SK-N-SH (cell line): ENCODE measurements around the gene KRTAP20-4. TPM values are rescaled to one million over a fixed set of nuclear protein-coding genes. Genes with fewer than 3 reads are reported as not detected.

Experiments
- CTCF ChIA-PET: fragments of 300-600, 350-600 bp; formaldehyde crosslinking; extraction: SDS; loops from one replicate; lab custom pipeline; 2021; lab: Yijun Ruan, JAX
- POLR2A ChIA-PET: fragments of 350-600 bp; sonication (Branson Sonifier 250); formaldehyde crosslinking; extraction: SDS; loops from one replicate; lab custom pipeline; 2020; ENCODE audit warnings: antibody characterized with exemption, inconsistent platforms; lab: Yijun Ruan, JAX
- DNase-seq: peaks from one replicate; pipeline ENCODE4 v3.0.0; 2012
- H2AFZ ChIP-seq: fragments of 200-600 bp; sonication (generic); 2 replicates; pipeline ENCODE4 v1.8.1; 2016; ENCODE audit warnings: antibody characterized with exemption, mild to moderate bottlenecking, low read depth
- H3F3A ChIP-seq: fragments of 200-600 bp; sonication (generic); replicated peaks from 2 replicates; pipeline ENCODE3; 2016; ENCODE audit warnings: antibody characterized with exemption, mild to moderate bottlenecking; ENCODE audit not compliant: insufficient read depth
- H3K27ac ChIP-seq, 2 experiments: fragments of 200-500 bp in 1 of 2; fragments of 200-600 bp in 1 of 2; sonication (Bioruptor generic) in 1 of 2; sonication (generic), shearing (Covaris generic) in 1 of 2; 2 replicates each; pipeline versions ENCODE4 v1.5.1 to v1.6.1; 2014 to 2016; ENCODE audit warnings: low read depth in 2 of 2, inconsistent platforms in 1 of 2, low read length in 1 of 2, mild to moderate bottlenecking in 1 of 2, mixed read lengths in 1 of 2
- H3K27me3 ChIP-seq: fragments of 200-600 bp; sonication (generic), shearing (Covaris generic); 2 replicates; pipeline ENCODE4 v1.6.1; 2016; ENCODE audit warnings: mixed run types; ENCODE audit not compliant: insufficient read depth
- H3K36me3 ChIP-seq, 2 experiments: fragments of 200-500 bp in 1 of 2; fragments of 200-600 bp in 1 of 2; sonication (Bioruptor generic) in 1 of 2; sonication (generic) in 1 of 2; replicated peaks in 1 of 2; 2 replicates each; pipeline versions ENCODE3 to v1.5.1; 2014 to 2016; ENCODE audit warnings: low read length in 1 of 2, mild to moderate bottlenecking in 1 of 2; ENCODE audit not compliant: insufficient read depth in 2 of 2, control insufficient read depth in 1 of 2
- H3K4me1 ChIP-seq, 2 experiments: fragments of 200-500 bp in 1 of 2; fragments of 200-600 bp in 1 of 2; sonication (Bioruptor generic) in 1 of 2; sonication (generic), shearing (Covaris generic) in 1 of 2; 2 replicates each; pipeline versions ENCODE4 v1.5.1 to v1.6.1; 2014 to 2016; ENCODE audit warnings: low read depth in 1 of 2, low read length in 1 of 2, mixed run types in 1 of 2; ENCODE audit not compliant: insufficient read depth in 2 of 2, control insufficient read depth in 1 of 2
- H3K4me2 ChIP-seq: fragments of 200-600 bp; sonication (generic), shearing (Covaris generic); 2 replicates; pipeline ENCODE4 v1.6.1; 2017; ENCODE audit warnings: mixed run types
- H3K4me3 ChIP-seq, 2 experiments: fragments of 200-500 bp in 1 of 2; fragments of 200-600 bp in 1 of 2; sonication (Bioruptor generic) in 1 of 2; sonication (generic), shearing (Covaris generic) in 1 of 2; 2 replicates each; pipeline versions ENCODE4 v1.5.1 to v1.8.1; 2014 to 2016; ENCODE audit warnings: low read depth in 2 of 2, inconsistent platforms in 1 of 2, low read length in 1 of 2, mild to moderate bottlenecking in 1 of 2, mixed read lengths in 1 of 2, moderate library complexity in 1 of 2
- H3K79me2 ChIP-seq: fragments of 200-600 bp; sonication (generic); 2 replicates; pipeline ENCODE4 v1.8.1; 2017; ENCODE audit warnings: mild to moderate bottlenecking; ENCODE audit not compliant: insufficient read depth
- H3K9ac ChIP-seq: fragments of 200-600 bp; sonication (generic); 2 replicates; pipeline ENCODE4 v1.6.1; 2017; ENCODE audit warnings: mixed run types
- H3K9me2 ChIP-seq: fragments of 200-600 bp; sonication (generic); 2 replicates; pipeline ENCODE4 v1.6.1; 2017; ENCODE audit warnings: mixed run types
- H3K9me3 ChIP-seq: fragments of 200-600 bp; sonication (generic); 2 replicates; pipeline ENCODE4 v1.6.1; 2017; ENCODE audit warnings: mixed run types, mild to moderate bottlenecking, moderate library complexity
- H4K20me1 ChIP-seq: fragments of 200-600 bp; sonication (generic); 2 replicates; pipeline ENCODE4 v1.6.1; 2017; ENCODE audit warnings: mild to moderate bottlenecking, mixed run types; ENCODE audit not compliant: insufficient read depth
- ELF1 ChIP-seq: IDR thresholded peaks from 2 replicates; pipeline ENCODE4 v1.4.0; 2012
- FOSL2 ChIP-seq: IDR thresholded peaks from 2 replicates; pipeline ENCODE4 v1.4.0; 2012; ENCODE audit warnings: low read depth, mild to moderate bottlenecking, moderate library complexity, borderline replicate concordance
- FOXJ3 ChIP-seq: sonication (generic); formaldehyde crosslinking; IDR thresholded peaks from 2 replicates; pipeline ENCODE4 v1.5.1; 2020; ENCODE audit warnings: mild to moderate bottlenecking, missing genetic modification reagents
- FOXM1 ChIP-seq: IDR thresholded peaks from 2 replicates; pipeline ENCODE4 v1.4.0; 2012; ENCODE audit warnings: low read depth, mild to moderate bottlenecking
- JUND ChIP-seq: IDR thresholded peaks from 2 replicates; pipeline ENCODE4 v1.4.0; 2012
- MEF2A ChIP-seq: IDR thresholded peaks from 2 replicates; pipeline ENCODE4 v1.4.0; 2012; ENCODE audit warnings: low read depth, borderline replicate concordance
- NFIC ChIP-seq: IDR thresholded peaks from 2 replicates; pipeline ENCODE4 v1.4.0; 2012; ENCODE audit warnings: borderline replicate concordance
- POLR2AphosphoS5 ChIP-seq: IDR thresholded peaks from 2 replicates; pipeline ENCODE4 v1.6.1; 2012; ENCODE audit warnings: low read depth, low read length
- RAD21 ChIP-seq: IDR thresholded peaks from 2 replicates; pipeline ENCODE4 v1.6.1; 2012; ENCODE audit warnings: mild to moderate bottlenecking, low read length
- RCOR1 ChIP-seq: fragments of 150-350 bp; IDR thresholded peaks from 2 replicates; pipeline ENCODE4 v1.6.1; 2017; ENCODE audit warnings: antibody characterized with exemption, low read length
- RFX5 ChIP-seq: IDR thresholded peaks from 2 replicates; pipeline ENCODE4 v1.6.1; 2012; ENCODE audit warnings: mild to moderate bottlenecking, improper control_type of control experiment, low read length
- SIN3A ChIP-seq: IDR thresholded peaks from 2 replicates; pipeline ENCODE4 v1.6.1; 2012; ENCODE audit warnings: low read depth, mild to moderate bottlenecking, low read length, moderate library complexity, borderline replicate concordance
- SMC3 ChIP-seq: IDR thresholded peaks from 2 replicates; pipeline ENCODE4 v1.6.1; 2012; ENCODE audit warnings: low read depth, low read length, improper control_type of control experiment
- YY1 ChIP-seq: IDR thresholded peaks from 2 replicates; pipeline ENCODE4 v1.4.0; 2012; ENCODE audit warnings: low read depth, mild to moderate bottlenecking
- ZBTB33 ChIP-seq: IDR thresholded peaks from 2 replicates; pipeline ENCODE4 v1.4.0; 2012; ENCODE audit warnings: low read depth, borderline replicate concordance
- WGBS: methylation state at CpG from one replicate; pipeline ENCODE4 v1.1.6; 2017; ENCODE audit warnings: low lambda C conversion rate; 5-methylcytosine and 5-hydroxymethylcytosine counted together
- polyA plus RNA-seq, 3 experiments: library from polyadenylated mRNA; depleted of rRNA; stranded (reverse); fragments of >200 nt; gene quantifications; 2 replicates each; pipeline ENCODE4 v1.2.3, GENCODE V29; 2012
- TF ChIP-seq, protein P1 (sequence below): IDR thresholded peaks from 2 replicates; pipeline ENCODE4; 2012
- TF ChIP-seq, protein P2 (sequence below): fragments of 150-350 bp; IDR thresholded peaks from 2 replicates; pipeline ENCODE4 v1.6.1; 2017; ENCODE audit warnings: antibody characterized with exemption, low read length, low read depth, borderline replicate concordance
- TF ChIP-seq, protein P3 (sequence below): IDR thresholded peaks from 2 replicates; pipeline ENCODE4 v1.4.0; 2012; ENCODE audit warnings: low read depth, borderline replicate concordance

Gene KRTAP20-4
- polyA plus RNA-seq, 1 of the 3 experiments (the other 2 are of a cell fraction) = not detected

GRCh38 chr21:30613836-30614235, 6.6 kb upstream of the KRTAP20-4 start, which contains the start of gene KRTAP6-1:
TSS of gene KRTAP6-1 (minus strand) at chr21:30613930. CDS start at chr21:30613904, 26 bp downstream.
- Histone ChIP-seq H4K20me1 (no peaks in the 10 kb centered on the region), H3K27ac (no peak within 1 kb of the TSS), H3K27me3 (no peaks in the 10 kb centered on the region), H3K79me2 (no peaks in the 10 kb centered on the region), H3K4me3 (no peak within 1 kb of the TSS), H3K9me2 (no peaks in the 10 kb centered on the region), H3F3A (no peaks in the 10 kb centered on the region), H3K36me3 (no peaks in the 10 kb centered on the region), H3K4me1 (no peaks in the 10 kb centered on the region), H3K9me3 (no peaks in the 10 kb centered on the region), H2AFZ (no peak within 1 kb of the TSS), H3K9ac (no peak within 1 kb of the TSS), H3K4me2 (no peak within 1 kb of the TSS)
- ChIA-PET POLR2A (no interaction called here), CTCF (no interaction called here)
- 14% methylated on average over 2 of the region's 2 CpGs for WGBS
- no peak for DNase-seq
- no peak for TF ChIP-seq ELF1
- no peak for TF ChIP-seq ZBTB33
- TF ChIP-seq, protein P1, sequence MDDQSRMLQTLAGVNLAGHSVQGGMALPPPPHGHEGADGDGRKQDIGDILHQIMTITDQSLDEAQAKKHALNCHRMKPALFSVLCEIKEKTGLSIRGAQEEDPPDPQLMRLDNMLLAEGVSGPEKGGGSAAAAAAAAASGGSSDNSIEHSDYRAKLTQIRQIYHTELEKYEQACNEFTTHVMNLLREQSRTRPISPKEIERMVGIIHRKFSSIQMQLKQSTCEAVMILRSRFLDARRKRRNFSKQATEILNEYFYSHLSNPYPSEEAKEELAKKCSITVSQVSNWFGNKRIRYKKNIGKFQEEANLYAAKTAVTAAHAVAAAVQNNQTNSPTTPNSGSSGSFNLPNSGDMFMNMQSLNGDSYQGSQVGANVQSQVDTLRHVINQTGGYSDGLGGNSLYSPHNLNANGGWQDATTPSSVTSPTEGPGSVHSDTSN = no peak
- no peak for TF ChIP-seq RFX5
- TF ChIP-seq FOXM1 = no peak
- no peak for TF ChIP-seq RCOR1
- no peak for TF ChIP-seq RAD21
- TF ChIP-seq FOSL2 = no peak
- TF ChIP-seq MEF2A = no peak
- TF ChIP-seq NFIC = no peak
- TF ChIP-seq SIN3A = no peak
- no peak for TF ChIP-seq YY1
- TF ChIP-seq, protein P2, sequence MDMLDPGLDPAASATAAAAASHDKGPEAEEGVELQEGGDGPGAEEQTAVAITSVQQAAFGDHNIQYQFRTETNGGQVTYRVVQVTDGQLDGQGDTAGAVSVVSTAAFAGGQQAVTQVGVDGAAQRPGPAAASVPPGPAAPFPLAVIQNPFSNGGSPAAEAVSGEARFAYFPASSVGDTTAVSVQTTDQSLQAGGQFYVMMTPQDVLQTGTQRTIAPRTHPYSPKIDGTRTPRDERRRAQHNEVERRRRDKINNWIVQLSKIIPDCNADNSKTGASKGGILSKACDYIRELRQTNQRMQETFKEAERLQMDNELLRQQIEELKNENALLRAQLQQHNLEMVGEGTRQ = no peak
- TF ChIP-seq POLR2AphosphoS5 = no peak
- TF ChIP-seq, protein P3, sequence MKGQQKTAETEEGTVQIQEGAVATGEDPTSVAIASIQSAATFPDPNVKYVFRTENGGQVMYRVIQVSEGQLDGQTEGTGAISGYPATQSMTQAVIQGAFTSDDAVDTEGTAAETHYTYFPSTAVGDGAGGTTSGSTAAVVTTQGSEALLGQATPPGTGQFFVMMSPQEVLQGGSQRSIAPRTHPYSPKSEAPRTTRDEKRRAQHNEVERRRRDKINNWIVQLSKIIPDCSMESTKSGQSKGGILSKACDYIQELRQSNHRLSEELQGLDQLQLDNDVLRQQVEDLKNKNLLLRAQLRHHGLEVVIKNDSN = no peak
- TF ChIP-seq FOXJ3 (CRISPR knock-in tag) = no peak
- no peak for TF ChIP-seq SMC3
- no peak for TF ChIP-seq JUND
